GM19025 (cell line): ENCODE data around the gene MTTP.

Experiments
- ATAC-seq: cut with Tn5 transposase; IDR thresholded peaks from one replicate; pipeline ENCODE4 v1.9.1; 2021; ENCODE audit warnings: mild to moderate bottlenecking, low read depth, moderate library complexity; ENCODE audit not compliant: unreplicated experiment

MTTP gene

DNA sequence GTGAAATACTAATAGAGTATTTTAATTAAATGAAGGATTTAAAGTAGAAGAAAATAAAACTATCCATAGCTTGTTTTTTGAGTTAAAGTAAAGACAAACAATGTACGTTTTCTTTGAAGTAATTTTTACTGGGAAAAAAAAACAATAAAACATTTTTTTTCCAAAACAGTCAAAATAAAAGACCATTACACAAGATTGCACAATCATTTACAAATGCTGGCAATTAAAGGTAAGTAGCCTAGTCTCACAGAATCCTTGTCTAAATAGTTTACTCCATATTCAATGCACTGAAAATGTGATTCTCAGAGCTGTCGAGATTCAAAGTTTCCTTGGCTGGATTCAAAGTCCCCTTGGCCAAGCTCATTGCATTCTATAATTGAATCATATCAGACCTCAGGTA, 61.8 kb downstream of the MTTP start:
- no peak for ATAC-seq

DNA sequence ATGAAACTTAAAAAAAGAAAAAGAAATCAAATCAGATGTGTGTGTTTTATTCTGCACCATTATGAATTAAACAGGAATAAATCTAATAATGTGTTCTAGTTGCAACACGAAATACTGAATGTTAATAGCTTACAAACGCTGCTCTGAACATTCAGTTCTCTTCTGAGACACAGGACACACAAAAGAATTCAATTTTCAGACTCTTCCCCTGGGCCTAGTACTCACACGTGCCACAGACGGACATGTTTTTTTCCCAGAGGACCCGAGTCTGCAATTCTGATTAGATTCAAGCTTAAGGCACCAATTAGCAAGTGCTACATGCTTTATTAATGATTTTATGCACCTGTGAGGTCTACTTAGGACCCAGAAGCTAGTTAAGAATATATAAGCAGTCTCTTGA, 62.5 kb downstream of the MTTP start:
- no peak for ATAC-seq

DNA sequence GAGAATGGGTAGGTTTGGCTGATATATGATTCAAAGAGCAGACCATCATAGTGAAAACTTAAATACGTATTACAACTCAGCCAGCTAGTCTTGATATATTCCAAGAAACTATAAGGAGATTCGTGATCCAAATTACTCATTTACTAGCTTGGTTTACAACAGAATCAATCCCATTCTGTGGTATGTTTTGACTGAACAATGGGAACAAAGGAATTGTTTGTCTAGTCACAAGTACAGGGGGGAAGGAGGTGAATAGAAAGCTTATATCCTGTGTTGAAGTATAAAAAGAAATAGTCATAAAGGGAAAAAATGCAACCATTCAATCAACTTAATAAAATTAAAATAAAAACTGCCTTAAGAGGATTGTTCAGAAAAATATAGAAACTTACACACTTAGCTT, 66.1 kb downstream of the MTTP start:
- no peak for ATAC-seq

DNA sequence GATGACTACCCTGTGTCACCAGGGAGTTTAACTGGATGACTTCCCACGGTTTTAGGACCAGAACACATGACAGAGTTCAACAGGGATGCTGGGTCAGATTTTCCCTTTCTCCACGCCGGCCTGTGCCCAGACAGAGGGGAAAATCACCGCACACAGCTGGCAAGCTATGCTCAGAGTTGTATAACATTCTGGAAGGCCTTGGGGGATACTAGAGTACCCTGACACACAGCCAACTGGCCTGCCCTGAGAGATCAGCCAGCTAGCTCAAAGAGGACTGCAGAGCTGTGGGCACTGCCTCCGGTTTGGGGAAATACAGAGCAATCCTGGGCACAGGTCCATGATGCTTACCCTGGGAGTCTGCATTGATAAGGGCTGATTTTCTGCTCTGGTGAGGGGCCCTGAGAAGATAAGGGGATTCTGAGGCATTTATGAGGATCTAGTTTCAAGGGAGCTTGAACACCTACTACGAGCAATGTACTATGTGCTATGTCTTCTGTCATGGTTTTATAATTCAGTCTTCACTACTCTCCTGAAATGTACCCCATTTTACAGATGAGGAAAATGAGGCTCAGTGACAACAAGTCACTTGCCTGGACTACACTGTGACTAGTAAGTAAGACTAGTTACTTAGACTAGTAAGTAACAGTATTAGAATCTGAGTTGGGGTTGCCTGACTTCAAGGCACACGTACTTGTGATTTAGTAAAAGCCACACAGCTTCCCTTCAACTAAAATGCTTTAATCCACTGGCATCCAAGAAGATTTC, 68.3 kb downstream of the MTTP start:
- ATAC-seq: no peak

DNA sequence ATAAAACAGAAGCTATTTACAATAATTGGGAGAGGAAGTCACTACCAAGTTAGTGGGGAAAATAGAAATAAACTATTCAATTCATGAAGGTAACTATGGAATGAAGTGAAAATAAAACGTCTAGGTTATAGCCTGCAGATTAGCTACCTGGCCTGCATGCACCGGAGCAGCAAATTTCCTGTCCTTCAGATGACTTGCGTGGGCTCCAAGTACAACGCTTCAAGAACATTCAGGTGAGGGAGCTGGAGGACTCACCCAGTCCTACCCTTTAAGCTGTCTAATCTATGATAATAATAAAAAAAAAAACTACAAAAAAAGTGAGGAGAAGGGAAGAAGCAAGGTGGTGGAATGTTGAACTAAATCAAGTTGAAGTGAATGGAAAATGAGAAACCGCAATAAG, 69.8 kb downstream of the MTTP start:
- no peak for ATAC-seq

DNA sequence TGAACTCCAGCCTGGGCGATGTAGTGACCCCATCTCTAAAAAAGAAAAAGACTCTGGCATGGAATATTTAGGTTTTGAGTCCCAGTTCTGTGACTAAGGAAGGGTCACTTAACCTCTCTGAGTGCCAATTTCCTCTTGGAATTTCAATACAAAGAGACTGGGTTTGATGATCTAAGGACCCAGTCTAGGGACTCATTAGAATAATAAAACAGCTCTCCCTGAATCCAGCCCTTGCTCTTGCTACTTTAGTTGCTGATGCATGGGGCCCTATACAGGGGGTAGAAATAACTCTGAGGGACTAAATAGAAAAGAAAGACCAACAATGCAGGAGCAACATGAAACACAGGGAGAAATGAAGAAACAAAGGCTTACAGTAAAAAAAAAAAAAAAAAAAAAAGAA, 70.4 kb downstream of the MTTP start:
- no peak for ATAC-seq

DNA sequence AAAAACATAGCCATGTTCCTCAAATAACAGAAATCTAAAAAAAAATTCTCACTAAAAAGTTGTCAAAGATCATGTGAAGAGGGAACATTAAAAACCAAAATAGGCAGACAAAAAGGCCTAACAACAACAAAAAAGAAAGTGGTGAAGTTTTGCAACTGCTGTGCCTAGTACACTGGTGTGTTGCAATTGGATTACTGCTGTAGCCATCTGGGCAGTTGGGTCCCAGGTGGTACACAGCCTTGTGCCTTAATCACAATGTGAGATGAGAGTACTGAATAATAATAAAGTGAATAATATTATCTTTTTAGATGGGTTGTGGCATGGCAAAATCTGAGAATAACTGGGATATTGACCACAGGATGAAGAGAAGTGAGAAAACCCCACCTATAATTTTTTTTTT, 71.0 kb downstream of the MTTP start:
- no peak for ATAC-seq

DNA sequence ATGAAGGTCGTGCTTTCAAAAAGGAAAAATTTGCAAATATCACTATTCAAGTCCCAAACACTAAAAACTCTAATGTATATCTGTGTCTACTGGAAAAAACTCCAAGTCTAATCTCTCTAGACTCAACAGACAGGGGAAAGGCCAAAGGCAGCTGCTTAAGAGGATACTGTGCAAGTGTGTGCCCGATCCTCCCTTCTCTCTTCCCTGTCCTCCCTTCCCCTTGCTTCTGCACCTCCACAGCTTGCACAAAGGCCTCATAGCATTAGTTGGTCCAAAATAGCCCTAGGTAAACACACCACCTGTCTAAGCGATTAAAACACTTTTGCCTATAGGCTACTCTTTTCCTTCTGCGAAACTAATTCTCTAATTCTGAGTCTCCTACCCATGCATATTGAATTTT, 72.4 kb downstream of the MTTP start:
- no peak for ATAC-seq

DNA sequence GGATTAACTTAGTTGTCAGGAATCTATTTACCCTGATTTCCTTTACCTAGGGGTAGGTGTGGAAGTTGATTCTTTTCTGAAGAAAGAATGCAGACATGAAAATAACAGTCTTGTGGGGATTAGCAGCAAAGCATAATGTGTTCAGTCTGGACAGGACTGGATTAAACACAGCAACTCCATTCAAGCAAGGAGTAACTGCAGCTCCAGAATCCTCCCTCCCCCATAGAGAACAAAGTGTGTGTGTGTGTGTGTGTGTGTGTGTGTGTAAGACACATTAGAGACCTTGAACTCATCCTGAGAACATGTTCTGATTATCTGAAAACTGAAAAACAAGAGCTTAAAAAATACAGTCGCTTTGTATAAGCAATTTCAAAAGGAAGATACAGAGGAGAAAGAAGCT, 73.7 kb downstream of the MTTP start:
- ATAC-seq: no peak

DNA sequence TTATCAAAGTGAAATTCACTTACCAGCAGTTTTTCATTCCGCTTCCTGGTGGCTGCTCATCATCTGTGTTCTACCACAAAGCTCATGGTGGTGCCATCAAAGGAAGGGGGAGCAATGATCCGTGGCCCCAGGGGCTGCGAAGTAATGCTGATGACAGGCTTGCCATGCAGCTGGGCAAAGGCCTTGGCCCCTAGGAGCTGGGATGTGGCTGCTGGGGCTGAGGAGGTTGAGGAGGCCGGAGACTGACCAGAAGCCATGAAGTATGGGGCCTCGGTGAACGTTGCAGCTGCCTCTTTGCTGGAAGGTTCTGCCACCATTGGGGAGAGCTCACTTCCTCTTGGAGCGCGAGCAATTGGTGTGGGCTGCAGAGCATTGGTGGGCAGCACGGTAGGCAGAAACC, 74.6 kb downstream of the MTTP start:
- ATAC-seq: no peak

DNA sequence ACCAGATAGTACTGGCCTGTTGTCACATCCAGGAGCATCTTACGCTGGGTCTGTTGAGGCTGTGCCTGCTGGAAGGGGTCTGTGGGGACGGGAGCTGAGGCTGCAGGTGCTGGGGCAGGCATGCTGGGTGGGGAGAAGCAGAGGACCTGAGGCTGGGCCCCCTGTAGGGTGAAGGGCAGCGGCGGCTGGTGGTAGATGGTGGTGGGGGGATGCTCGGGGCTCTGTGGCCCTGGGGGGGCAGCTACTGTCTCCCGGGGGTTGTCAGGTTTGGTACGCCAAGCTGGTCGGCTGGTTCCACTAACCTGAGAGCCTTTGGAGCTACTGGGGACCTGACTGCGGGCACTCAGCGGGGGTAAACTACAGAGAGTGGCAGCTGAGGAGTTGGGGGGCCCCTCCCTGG, 75.2 kb downstream of the MTTP start:
- no peak for ATAC-seq

DNA sequence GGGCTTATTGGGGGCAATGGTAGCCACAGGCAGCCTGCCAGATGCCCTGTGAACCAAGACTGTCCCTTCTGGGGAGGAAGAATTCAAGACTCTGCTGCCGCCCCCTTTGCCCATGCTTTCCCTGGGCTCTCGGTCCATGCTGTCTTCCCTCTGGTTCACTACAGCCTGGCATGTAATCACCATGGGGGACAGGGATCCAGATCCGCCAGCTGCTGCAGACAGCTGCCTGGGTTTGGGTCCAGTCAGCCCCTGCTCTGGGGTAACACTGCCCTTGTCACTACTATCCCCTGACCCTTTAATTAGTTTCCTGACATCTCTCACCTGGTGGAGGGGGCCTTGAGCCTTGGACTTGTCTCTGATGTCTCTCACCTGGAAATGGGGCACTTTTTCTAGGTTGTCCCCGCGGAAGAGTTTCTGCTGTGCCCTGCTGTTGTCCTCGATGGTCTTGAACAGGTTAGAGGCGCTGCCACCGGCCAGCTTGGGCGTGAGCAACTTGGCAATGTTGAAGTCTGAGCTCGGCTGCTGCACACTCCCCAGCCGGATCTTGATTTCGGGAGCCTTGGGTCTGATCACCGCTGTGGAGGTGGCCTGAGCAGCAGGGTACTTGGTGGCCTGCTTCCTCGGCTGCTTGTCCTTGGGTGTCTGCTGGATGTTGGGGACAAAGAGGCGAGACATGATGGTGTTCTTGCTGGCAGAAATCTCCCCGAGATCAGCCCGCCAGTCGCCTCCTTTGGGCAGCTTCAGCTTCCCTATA, 76.6 kb downstream of the MTTP start:
- ATAC-seq: no peak

DNA sequence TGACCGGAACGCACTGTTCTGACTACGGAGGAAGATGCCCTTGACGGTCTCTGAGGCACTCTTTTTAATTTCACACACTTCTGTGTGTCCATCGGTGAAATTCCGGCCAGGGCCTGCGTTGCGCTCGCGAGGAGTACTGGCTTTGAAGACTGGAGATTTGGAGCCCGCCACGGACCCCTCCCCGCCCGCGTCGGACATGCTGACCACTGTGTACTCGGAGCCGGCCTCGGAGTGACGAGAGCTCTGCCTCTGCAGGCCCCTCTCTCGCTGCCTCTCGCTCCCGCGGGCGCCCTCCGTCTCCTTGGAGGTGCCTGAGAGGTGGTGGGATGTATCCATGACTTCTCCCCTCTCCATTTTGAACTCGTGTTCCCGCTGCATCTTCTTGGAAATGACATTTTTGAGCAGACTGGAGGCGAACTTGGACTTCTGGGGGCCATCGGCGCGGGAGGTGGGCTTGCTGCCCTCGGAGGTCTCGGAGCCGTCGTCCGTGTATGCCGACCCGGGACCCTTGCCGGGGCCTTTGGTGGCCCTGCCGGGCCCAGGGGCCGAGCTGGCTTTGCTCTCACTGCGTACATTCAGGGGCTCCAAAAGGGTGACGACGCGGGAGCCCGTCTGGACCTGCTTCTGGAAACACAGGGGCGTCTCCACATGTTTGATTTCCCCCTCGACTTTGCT, 77.3 kb downstream of the MTTP start:
- no peak for ATAC-seq

DNA sequence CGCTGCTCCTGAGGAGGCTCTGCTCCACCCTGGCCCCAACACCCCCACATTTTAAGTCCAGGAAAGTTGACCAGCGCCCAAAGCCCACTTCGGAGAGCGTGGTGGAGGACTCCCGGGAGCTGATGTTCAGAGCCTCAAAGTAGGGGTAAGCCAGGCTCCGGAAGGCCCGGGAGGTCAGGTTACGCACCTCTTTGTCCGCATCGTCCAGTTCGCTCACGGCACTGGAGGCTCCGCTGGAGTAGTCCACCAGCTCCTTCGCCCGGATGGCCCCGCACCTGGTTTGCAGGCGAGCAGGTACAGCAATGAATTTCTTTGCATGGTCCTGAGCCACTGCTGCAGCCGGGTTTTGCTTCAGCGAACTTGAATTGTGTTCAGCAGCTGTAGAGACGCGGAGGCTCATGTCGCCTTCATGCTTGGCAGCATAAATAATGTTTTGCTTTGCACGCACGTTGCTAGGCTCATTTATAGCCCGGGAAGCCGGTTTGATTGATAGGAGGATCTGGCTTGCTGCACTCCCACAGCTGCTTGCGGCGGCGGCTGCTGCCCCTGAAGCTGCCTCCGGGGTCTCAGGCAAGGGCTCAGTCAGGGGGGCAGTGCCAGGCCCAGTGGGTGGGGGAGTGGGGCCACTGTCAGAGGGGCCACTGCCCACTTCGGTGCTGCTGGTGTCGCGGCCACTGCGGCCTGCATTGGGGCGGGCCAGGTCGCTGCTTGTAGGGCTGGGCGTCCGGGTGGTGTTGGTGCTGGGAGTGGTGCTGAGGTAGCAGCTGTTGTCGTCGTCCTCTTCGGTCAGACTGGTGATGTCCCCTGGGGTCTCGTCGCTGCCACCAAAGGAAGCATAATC, 78.2 kb downstream of the MTTP start:
- ATAC-seq: no peak

DNA sequence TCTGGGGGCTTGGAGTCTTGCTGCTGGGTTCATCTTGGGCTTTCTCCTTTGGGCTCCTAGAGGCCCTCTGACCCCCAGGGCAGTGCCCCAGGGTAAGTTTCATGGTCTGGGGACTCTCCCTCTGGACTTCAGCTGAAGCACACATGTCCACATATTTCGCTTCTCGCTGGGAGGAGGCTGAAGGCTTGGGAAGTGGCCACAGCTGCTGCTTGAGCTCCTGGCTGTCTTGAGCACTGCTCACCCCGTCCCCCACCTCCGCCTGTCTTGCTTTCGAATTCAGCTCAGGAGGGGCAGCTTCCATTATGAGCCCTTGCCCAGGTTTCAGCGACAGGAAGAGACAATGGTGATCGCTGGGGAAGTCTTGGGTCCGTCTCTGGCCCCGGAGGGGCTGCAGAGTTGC, 79.3 kb downstream of the MTTP start:
- ATAC-seq: no peak

DNA sequence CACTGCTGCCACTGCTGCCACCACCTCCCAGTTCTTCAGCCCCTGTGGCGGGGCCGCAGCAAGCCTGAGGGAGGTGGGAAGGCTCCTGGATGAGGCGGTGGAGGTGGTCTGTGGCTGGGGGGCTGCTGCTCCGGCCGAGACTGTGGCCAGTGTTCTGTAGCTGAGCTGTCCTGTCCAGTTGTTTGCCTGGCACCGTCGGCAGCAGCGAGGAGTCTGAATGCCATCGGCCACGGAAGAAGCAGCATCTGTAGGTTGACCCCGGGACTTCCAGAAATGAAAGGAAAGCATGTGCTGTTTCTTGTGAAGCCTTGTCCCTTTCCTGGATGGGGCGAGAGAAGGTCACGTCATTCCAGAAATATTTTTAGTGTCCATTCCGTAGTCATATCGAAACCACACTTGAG, 79.7 kb downstream of the MTTP start:
- ATAC-seq: no peak

DNA sequence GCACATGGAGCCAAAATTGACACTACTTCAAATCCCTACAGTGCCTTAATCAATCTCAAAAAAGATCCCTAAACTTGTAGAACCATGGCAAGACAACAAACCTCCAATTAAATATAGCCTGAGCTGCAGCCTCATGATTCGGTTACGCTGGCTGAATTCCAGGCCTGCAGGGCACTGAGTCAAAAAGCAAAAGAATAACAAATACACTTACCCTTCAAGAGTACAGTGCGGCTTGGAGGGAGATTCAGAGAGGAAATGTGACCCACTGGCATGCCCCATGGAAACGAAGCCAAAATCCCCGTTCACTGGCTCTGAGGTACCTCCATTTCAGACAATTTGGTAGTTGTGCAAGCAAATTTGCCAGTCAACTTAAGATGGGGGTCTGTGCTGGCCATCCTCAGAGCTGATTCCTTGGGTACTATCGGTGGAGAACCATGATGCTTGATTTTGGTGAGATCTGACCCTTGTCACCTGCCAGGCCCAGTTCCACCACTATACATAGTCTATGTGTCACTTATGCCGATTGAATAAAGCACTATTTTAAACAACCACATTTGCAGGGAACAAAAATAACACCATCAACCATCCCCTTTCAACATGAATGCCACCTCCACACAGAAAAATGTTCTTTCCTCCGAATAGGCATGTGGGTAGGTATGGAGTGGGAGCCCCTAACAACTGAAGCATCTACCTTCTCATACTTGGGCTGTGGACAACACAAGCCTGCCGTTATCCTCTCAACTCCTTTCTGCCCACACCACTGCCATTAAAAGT, 80.9 kb downstream of the MTTP start:
- no peak for ATAC-seq

DNA sequence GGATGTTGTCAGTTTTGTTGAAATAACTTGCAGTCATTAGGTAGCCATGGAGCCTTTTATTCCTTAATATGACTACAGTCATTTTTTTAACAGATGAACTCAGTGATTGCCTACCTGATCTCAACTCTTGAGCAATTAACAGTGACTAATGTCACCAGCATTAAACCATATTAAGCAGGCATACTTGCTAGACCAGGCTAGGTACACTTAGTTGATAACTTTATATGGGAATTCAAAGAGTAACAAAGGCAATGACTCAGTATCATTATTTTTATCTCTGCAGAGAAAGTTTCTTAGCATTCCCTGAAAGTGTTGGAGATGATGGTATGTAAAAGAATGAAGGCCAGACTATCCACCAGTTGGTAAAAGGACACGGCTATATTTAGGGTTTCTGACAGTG, 83.2 kb downstream of the MTTP start, which contains the start of gene C4orf54:
TSS of gene C4orf54 (minus strand) at position 31 of the 400 bp plus-strand sequence. CDS start 3,180 bp downstream, outside the sequence.
- ATAC-seq: no peak

DNA sequence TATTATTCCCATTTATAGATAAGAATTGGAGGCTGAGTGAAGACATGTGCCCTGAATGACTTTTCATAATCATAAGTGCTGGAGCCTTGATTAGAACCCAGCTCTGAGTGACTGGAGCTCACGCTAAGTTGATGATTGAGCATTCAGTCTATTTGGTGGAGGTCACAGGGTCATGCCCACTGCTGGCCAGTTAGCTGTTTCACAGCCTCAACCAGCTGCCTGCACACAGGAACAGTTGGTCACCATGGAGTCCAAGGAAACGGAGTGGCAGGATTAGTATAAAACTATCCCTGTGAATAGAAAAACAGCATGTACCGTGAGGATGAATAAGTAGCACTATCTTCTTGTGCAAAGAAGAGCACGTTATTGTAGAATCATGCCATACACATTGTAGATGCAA, 84.0 kb downstream of the MTTP start:
- ATAC-seq: no peak

DNA sequence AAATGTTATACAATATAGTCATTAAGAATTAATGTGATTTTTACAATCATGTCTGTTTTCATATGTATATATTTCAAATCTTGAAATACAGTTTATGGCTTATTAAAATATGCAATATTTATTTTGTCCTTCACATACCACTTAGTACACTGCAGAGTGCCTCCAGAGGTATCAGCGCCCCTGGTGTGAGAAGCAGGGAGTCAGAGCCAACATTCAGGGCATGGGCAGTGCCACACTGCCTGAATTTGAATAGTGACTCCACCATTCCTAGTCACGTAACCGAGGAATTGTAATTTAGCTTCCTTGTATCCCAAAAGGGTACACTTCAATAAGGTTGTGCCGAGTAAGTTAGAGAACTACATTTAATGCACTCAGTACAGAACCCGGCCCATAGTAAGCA, 87.3 kb downstream of the MTTP start:
- ATAC-seq: no peak
